ENCODE measurements around the gene AHSG.

GRCh38 chr3:186669378-186670084 lies 56.7 kb downstream of the AHSG start:
- TF ChIP-seq POLR2A (IDR thresholded peaks at IDR 0.05; ENCODE audit: low read depth, low read length) (no peak), POLR2AphosphoS5 (IDR thresholded peaks at IDR 0.05; ENCODE audit: low read depth, low read length) (no peak)
